HUES48 (cell line): Measurements from ENCODE around the gene OGT.

Experiments
- H3K27ac ChIP-seq: one replicate; pipeline ENCODE4 v1.7.0; 2013; ENCODE audit warnings: low read depth, low read length, inconsistent platforms
- H3K27me3 ChIP-seq: 2 replicates; pipeline ENCODE4 v1.6.1; 2013; ENCODE audit warnings: mild to moderate bottlenecking, low read length; ENCODE audit not compliant: control insufficient read depth, insufficient read depth
- H3K36me3 ChIP-seq: 2 replicates; pipeline ENCODE4 v1.6.1; 2013; ENCODE audit warnings: low read length; ENCODE audit not compliant: control insufficient read depth, insufficient read depth
- H3K4me1 ChIP-seq: 2 replicates; pipeline ENCODE4 v1.6.1; 2013; ENCODE audit warnings: mild to moderate bottlenecking, low read length; ENCODE audit not compliant: control insufficient read depth, insufficient read depth
- H3K4me3 ChIP-seq: 2 replicates; pipeline ENCODE4 v1.5.1; 2013; ENCODE audit warnings: mild to moderate bottlenecking, low read depth, low read length
- H3K9ac ChIP-seq: 2 replicates; pipeline ENCODE4 v1.6.1; 2013; ENCODE audit warnings: mild to moderate bottlenecking, low read depth, low read length, moderate library complexity
- H3K9me3 ChIP-seq: 2 replicates; pipeline ENCODE4 v1.6.1; 2013; ENCODE audit warnings: low read length; ENCODE audit not compliant: control insufficient read depth, insufficient read depth

The OGT gene

GRCh38 chrX:71540801-71541200 lies 7.9 kb downstream of the OGT start:
- Histone ChIP-seq H3K4me3 (no peak overlapping the region), H3K9me3 (peaks cover 40% of the 10 kb centered on the region), H3K9ac (no peak overlapping the region), H3K27ac (no peak overlapping the region), H3K4me1 (peaks cover 9% of the 10 kb centered on the region; the same call in 1 of the 2 replicates), H3K27me3 (no peaks in the 10 kb centered on the region), H3K36me3 (peaks cover 60% of the 10 kb centered on the region)

DNA sequence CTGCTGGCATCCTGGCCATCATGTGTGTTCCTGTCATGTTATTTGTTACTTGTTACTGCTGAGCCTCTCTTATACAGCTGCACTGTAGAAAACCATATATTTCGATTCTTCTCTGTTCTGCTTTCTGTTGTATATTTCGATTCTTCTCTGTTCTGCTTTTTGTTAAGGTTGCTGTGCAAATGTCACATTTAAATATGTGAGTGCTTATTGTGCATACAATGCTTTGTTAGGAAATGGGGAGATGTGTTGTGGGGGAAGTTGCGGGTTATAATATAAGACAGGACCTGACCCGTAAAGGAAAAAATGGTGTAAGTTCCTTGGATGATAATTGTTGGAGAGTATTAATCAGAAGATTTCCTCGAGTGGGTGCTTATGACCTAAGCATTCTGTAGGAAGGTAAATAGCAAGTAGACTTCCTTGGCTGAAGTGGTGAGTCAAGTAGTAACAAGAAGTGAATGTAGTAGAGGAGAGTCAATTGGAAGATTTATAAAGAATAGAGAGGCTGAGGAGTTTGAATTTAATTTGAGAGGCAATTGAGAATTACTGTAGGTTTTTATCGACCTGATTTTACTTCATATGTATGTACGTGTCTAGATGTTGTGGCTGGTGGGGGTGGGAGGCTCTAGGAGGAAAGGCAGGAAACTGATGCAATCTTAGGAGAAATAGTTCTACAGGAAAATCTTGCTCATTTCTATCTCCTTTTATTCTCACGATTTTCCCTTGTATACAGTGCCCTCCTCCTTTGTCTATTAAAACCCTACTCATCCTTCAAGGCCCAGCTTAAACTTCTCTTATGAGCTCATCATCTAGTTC lies 8.5 kb downstream of the OGT start:
- Histone ChIP-seq H3K4me1 (peaks cover 9% of the 10 kb centered on the region; the same call in 1 of the 2 replicates), H3K9ac (no peak overlapping the region), H3K9me3 (peaks cover 37% of the 10 kb centered on the region), H3K27ac (no peak overlapping the region), H3K27me3 (no peaks in the 10 kb centered on the region), H3K36me3 (peaks cover 62% of the 10 kb centered on the region), H3K4me3 (no peak overlapping the region)

- no peak overlapping the region for H3K4me3 ChIP-seq
- no peaks in the 10 kb centered on the region for H3K27me3 ChIP-seq
- peaks cover 9% of the 10 kb centered on the region; the same call in 1 of the 2 replicates for H3K4me1 ChIP-seq
- no peak overlapping the region for H3K9ac ChIP-seq
- H3K36me3 ChIP-seq, result peaks cover 69% of the 10 kb centered on the region
- no peak overlapping the region for H3K27ac ChIP-seq
- peaks cover 39% of the 10 kb centered on the region for H3K9me3 ChIP-seq
These were observed 9.5 kb downstream of the OGT start for GRCh38 chrX:71542411-71542810.

DNA sequence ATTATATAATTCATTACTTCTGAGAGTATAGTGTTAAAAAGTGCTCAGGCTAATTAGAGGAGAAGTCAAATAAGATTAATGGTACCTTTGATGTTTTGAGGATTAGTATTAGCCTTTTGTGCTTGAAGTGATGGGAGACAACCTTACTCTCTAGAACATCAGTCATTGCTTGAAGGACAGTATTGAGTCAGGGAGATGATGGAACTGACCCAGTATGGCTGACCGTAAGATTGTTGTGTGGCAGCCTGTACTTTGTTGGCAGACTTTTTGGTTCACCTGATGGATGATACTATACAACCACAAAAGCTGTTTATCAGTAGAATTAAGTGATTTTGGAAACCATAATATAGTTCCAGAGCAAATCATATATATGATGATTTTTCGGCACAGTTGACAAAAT lies 9.9 kb downstream of the OGT start:
- Histone ChIP-seq H3K36me3 (peaks cover 69% of the 10 kb centered on the region), H3K9me3 (peaks cover 36% of the 10 kb centered on the region), H3K27me3 (no peaks in the 10 kb centered on the region), H3K4me1 (peaks cover 9% of the 10 kb centered on the region; the same call in 1 of the 2 replicates), H3K4me3 (no peak overlapping the region), H3K9ac (no peak overlapping the region), H3K27ac (no peak overlapping the region)

GRCh38 chrX:71543316-71543715 lies 10.4 kb downstream of the OGT start:
- no peaks in the 10 kb centered on the region for H3K27me3 ChIP-seq
- no peak overlapping the region for H3K27ac ChIP-seq
- no peak overlapping the region for H3K9ac ChIP-seq

GRCh38 chrX:71545364-71545763 lies 12.5 kb downstream of the OGT start:
- Histone ChIP-seq H3K4me3 (no peak overlapping the region), H3K4me1 (peaks cover 9% of the 10 kb centered on the region; the same call in 1 of the 2 replicates), H3K36me3 (peaks cover 73% of the 10 kb centered on the region)

More at GRCh38 chrX:71543316-71543715, 10.4 kb downstream of the OGT start:
- no peak overlapping the region for H3K4me3 ChIP-seq
- H3K4me1 ChIP-seq, result peaks cover 9% of the 10 kb centered on the region; the same call in 1 of the 2 replicates
- peaks cover 69% of the 10 kb centered on the region for H3K36me3 ChIP-seq
- H3K9me3 ChIP-seq, result peaks cover 36% of the 10 kb centered on the region

GRCh38 chrX:71546879-71547278 lies 14.0 kb downstream of the OGT start:
- H3K4me3 ChIP-seq, result no peak overlapping the region
- H3K36me3 ChIP-seq, result peaks cover 76% of the 10 kb centered on the region
- H3K4me1 ChIP-seq, result no peaks in the 10 kb centered on the region
- no peaks in the 10 kb centered on the region for H3K27me3 ChIP-seq
- H3K9ac ChIP-seq, result no peak overlapping the region
- H3K27ac ChIP-seq, result no peak overlapping the region
- H3K9me3 ChIP-seq, result peaks cover 42% of the 10 kb centered on the region

More at GRCh38 chrX:71545364-71545763, 12.5 kb downstream of the OGT start:
- no peaks in the 10 kb centered on the region for H3K27me3 ChIP-seq
- peaks cover 39% of the 10 kb centered on the region for H3K9me3 ChIP-seq
- H3K27ac ChIP-seq, result no peak overlapping the region
- H3K9ac ChIP-seq, result no peak overlapping the region

- no peak overlapping the region for H3K9ac ChIP-seq
- no peak overlapping the region for H3K27ac ChIP-seq
- peaks cover 42% of the 10 kb centered on the region for H3K9me3 ChIP-seq
- H3K27me3 ChIP-seq, result no peaks in the 10 kb centered on the region
- no peaks in the 10 kb centered on the region for H3K4me1 ChIP-seq
- no peak overlapping the region for H3K4me3 ChIP-seq
- H3K36me3 ChIP-seq, result peaks cover 75% of the 10 kb centered on the region
These were observed 14.4 kb downstream of the OGT start for GRCh38 chrX:71547339-71547738.

- no peak overlapping the region for H3K9ac ChIP-seq
- no peak overlapping the region for H3K4me3 ChIP-seq
- H3K9me3 ChIP-seq, result peaks cover 37% of the 10 kb centered on the region
- no peaks in the 10 kb centered on the region for H3K4me1 ChIP-seq
- peaks cover 81% of the 10 kb centered on the region for H3K36me3 ChIP-seq
- H3K27ac ChIP-seq, result no peak overlapping the region
- H3K27me3 ChIP-seq, result no peaks in the 10 kb centered on the region
These were observed 17.1 kb downstream of the OGT start for GRCh38 chrX:71549986-71550385.

DNA sequence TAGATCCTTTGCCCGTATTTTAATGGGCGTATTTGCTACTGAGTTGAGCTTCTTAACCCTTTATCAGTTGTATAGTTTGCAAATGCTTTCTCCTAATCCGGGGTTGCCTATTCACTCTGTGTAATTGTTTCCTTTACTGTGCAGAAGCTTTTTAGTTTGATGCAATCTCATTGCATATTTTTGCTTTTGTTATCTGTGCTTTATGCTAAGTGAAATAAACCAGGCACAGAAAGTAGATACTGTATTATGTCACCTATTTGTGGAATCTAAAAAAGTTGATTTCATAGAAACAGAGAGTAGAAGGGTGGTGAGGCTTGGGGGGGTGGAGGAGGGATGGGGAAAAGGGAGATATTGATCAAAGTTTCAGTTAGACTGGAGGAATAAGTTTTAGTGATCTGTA lies 17.7 kb downstream of the OGT start:
- H3K4me3 ChIP-seq, result no peak overlapping the region
- no peak overlapping the region for H3K9ac ChIP-seq
- H3K27me3 ChIP-seq, result no peaks in the 10 kb centered on the region
- H3K4me1 ChIP-seq, result no peaks in the 10 kb centered on the region
- H3K36me3 ChIP-seq, result peaks cover 81% of the 10 kb centered on the region
- H3K27ac ChIP-seq, result no peak overlapping the region
- peaks cover 36% of the 10 kb centered on the region for H3K9me3 ChIP-seq

GRCh38 chrX:71556036-71556435 lies 23.1 kb downstream of the OGT start:
- H3K9me3 ChIP-seq, result peaks cover 32% of the 10 kb centered on the region
- no peak overlapping the region for H3K27ac ChIP-seq
- H3K4me1 ChIP-seq, result no peaks in the 10 kb centered on the region
- no peak overlapping the region for H3K4me3 ChIP-seq
- H3K9ac ChIP-seq, result no peak overlapping the region
- H3K36me3 ChIP-seq, result peaks cover 80% of the 10 kb centered on the region
- H3K27me3 ChIP-seq, result no peaks in the 10 kb centered on the region
